ENCODE results near the gene PURB. TPM values are rescaled to one million over a fixed set of nuclear protein-coding genes. Genes with fewer than 3 reads are reported as not detected.
"Not testable (repeated sequence)": the region's sequence is repeated elsewhere in the genome, so short reads cannot be mapped to it uniquely, and the experiment has no call there.

The PURB gene
- total and polyA plus RNA-seq, 3 donors from 2014 or later, result 14.7 to 23.9 (median 22.4) TPM

DNA sequence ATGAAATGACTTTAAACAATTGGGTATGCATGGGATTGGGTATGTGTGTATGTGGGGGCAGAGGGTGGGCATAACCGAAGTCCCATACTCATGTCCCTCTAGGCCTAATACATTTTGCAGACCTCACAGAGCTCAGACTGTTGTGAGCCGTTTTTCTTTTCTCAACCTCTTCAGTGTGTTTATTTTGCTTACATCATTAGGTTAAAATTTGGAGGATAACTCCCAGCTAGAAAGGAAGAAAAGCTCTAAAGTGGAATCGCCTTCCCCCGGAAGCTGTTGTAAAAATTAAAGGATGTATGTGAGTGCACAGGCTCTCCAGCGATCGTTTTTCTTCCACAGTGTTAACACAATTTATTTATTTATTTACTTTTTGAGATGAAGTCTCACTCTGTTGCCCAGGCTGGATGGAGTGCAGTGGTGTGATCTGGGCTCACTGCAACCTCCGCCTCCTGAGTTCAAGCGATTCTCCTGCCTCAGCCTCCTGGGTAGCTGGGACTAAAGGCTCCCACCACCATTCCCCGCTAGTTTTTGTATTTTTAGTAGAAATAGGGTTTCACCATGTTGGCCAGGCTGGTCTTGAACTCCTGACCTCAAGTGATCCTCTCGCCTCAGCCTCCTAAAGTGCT lies 36.0 kb downstream of the PURB start:
- Histone ChIP-seq H3K36me3 (ENCODE audit: low read depth, missing control alignments) (no peaks in the 10 kb centered on the region), H3K27me3 (no peaks in the 10 kb centered on the region), H3K27ac (peak overlapping the region in 1 of 2 donors; percentile 84), H3K9me3 (no peaks in the 10 kb centered on the region), H3K4me1 (no peaks in the 10 kb centered on the region), H3K4me3 (no peak overlapping the region)
- TF ChIP-seq, protein P1, sequence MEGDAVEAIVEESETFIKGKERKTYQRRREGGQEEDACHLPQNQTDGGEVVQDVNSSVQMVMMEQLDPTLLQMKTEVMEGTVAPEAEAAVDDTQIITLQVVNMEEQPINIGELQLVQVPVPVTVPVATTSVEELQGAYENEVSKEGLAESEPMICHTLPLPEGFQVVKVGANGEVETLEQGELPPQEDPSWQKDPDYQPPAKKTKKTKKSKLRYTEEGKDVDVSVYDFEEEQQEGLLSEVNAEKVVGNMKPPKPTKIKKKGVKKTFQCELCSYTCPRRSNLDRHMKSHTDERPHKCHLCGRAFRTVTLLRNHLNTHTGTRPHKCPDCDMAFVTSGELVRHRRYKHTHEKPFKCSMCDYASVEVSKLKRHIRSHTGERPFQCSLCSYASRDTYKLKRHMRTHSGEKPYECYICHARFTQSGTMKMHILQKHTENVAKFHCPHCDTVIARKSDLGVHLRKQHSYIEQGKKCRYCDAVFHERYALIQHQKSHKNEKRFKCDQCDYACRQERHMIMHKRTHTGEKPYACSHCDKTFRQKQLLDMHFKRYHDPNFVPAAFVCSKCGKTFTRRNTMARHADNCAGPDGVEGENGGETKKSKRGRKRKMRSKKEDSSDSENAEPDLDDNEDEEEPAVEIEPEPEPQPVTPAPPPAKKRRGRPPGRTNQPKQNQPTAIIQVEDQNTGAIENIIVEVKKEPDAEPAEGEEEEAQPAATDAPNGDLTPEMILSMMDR (IDR thresholded peaks at IDR 0.05), result no peak
- no peak for TF ChIP-seq POLR2A (IDR thresholded peaks at IDR 0.05)
- intact Hi-C loops (cut with DNase I; ENCODE audit: low total_unique reads), result loop anchor here (5.0 kb wide), 1 partner anchor 267 kb away; the partner anchor contains the start of gene TMED4
- no peak for DNase-seq
- WGBS, 2 donors, result 73% methylated on average over 10 of the region's 10 CpGs

DNA sequence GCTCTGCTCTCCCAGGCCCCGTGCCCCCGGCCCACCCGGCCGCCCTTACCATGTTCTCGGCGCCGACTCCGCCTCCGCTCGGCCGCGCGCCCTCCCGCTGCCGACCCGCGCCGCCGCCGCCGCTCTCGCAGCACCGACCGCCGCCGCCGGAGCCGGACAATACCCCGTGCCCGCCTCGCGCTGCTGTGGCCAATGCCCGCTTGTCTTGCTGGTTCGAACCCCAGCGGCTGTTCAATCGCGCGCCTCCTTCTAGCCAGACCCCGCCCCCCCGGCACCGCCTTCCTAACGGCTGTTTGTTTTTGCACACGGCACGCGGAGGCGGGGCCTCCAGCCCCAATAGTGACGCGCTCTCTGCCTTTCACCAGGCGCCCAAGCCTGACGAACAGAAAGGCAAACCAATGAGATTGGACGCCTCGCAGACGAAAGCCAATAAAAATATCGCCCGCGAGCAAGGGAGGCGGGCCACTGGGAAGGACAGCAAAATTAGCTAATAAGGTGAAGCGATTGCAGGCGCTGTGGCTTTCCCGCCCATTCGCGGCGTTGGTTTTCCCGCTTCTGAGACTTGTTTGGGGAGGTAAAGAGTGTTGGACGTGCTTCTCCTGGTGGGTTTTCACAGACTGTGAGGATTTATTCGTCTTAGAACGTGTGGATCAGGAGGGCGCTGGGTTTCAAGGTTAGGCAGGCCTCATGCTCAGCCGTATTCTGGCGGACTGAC lies 37.3 kb downstream of the PURB start, which contains the start of gene H2AZ2:
TSS of gene H2AZ2 (minus strand) at position 168 of the 715 bp plus-strand sequence. CDS start at position 52, 116 bp downstream.
- H3K27me3 ChIP-seq, result no peaks in the 10 kb centered on the region
- H3K4me3 ChIP-seq, result peak within 1 kb of the TSS; percentile 69 to 84
- DNase-seq, result peak; percentile 100
- WGBS, 2 donors, result 0% methylated on average over 42 to 54 of the region's 70 CpGs
- H3K9me3 ChIP-seq, result no peaks in the 10 kb centered on the region
- peak; percentile 82 for TF ChIP-seq POLR2A (IDR thresholded peaks at IDR 0.05)
- TF ChIP-seq, protein P1 (IDR thresholded peaks at IDR 0.05), result no peak
- intact Hi-C loops (cut with DNase I; ENCODE audit: low total_unique reads), result loop anchor here (5.0 kb wide), 1 partner anchor 266 kb away; the partner anchor contains the start of gene TMED4
- H3K4me1 ChIP-seq, result no peaks in the 10 kb centered on the region
- H3K36me3 ChIP-seq (ENCODE audit: low read depth, missing control alignments), result no peaks in the 10 kb centered on the region
- peak within 1 kb of the TSS; percentile 84 to 98 for H3K27ac ChIP-seq

DNA sequence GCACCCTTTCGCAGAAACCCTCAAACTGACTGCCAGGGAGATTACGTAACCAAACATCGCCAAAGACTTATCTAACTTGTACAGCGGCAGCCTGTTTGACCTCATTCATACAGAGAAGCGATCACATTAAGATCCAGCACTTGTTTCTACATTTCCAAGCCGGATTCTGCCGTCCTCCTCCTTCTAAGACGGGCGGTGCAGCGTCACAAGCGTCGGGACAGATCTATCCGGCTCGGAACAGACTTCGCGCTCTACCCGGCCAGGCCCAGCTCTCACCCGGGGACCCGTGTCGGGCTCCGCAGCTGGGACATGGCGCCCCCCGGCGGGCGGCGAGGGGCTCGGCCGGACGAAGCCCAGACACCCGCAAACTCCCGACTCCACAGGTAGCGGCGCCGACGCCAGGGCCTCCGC lies 37.8 kb downstream of the PURB start:
- H3K9me3 ChIP-seq, result no peaks in the 10 kb centered on the region
- peak; percentile 91 for DNase-seq
- H3K27ac ChIP-seq, result peak overlapping the region; percentile 54 to 98
- no peaks in the 10 kb centered on the region for H3K4me1 ChIP-seq
- 0 to 1% methylated on average over 24 to 36 of the region's 36 CpGs for WGBS, 2 donors
- no peaks in the 10 kb centered on the region for H3K36me3 ChIP-seq (ENCODE audit: low read depth, missing control alignments)
- TF ChIP-seq, protein P1 (IDR thresholded peaks at IDR 0.05), result peak; percentile 87 to 90 (median 87)
- no peak for TF ChIP-seq POLR2A (IDR thresholded peaks at IDR 0.05)
- peak overlapping the region; percentile 59 to 84 for H3K4me3 ChIP-seq
- no peaks in the 10 kb centered on the region for H3K27me3 ChIP-seq
- intact Hi-C loops (cut with DNase I; ENCODE audit: low total_unique reads), result loop anchor here (5.0 kb wide), 1 partner anchor 265 kb away; the partner anchor contains the start of gene TMED4

DNA sequence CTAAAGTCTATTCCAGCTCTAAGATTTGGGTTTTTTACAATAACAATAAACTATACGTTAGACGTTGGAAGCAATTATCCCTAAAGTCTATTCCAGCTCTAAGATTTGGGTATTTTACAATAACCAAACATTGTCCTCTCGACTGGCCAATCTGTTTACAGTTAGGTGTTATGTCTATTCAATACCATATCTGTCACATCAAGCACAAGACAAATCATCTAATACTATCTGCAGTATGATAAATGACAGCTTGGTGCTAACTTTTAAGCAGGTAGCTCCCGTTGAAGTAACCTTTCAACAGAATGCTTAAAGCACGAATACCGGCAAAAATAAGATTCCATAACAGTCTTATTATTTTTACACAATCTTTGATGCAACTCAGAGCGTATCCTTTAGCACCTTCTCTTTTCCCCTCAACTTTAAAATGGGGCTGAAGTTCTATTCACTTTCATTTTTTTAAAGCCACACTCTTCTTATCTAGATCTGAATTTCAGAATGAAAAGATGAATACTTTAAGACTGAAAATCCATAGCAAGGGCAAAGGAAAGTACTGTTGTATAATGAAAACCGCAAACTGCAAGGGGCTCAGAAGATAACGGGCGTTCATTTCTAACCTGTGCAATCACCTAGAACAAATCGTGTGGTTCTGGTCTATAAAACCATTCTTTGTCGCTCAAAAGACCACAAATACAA lies 38.4 kb downstream of the PURB start:
- 0% methylated on average over 12 of the region's 12 CpGs for WGBS, 2 donors
- Histone ChIP-seq H3K4me1 (no peaks in the 10 kb centered on the region), H3K36me3 (ENCODE audit: low read depth, missing control alignments) (no peaks in the 10 kb centered on the region), H3K27me3 (no peaks in the 10 kb centered on the region), H3K9me3 (no peaks in the 10 kb centered on the region), H3K4me3 (peak overlapping the region; percentile 59 to 84), H3K27ac (peak overlapping the region; percentile 54 to 98)
- TF ChIP-seq, protein P1 (IDR thresholded peaks at IDR 0.05), result no peak
- no peak for TF ChIP-seq POLR2A (IDR thresholded peaks at IDR 0.05)
- intact Hi-C loops (cut with DNase I; ENCODE audit: low total_unique reads), result loop anchor here (5.0 kb wide), 1 partner anchor 265 kb away; the partner anchor contains the start of gene TMED4
- no peak for DNase-seq

DNA sequence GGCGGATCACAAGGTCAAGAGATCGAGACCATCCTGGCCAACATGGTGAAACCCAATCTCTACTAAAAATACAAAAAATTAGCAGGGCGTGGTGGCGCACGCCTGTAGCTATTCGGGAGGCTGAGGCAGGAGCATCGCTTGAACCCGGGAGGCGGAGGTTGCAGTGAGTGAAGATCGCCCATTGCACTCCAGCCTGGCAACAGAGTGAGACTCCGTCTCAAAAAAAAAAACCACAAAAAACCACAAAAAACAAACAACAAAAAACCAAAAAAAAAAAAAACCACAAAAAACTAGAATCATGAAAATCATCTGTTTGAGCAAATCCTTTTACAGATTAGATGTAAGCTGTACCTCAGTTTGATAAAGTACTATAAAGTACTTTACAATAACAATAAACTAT lies 38.9 kb downstream of the PURB start:
- intact Hi-C loops (cut with DNase I; ENCODE audit: low total_unique reads), result loop anchor here (5.0 kb wide), 1 partner anchor 264 kb away; the partner anchor contains the start of gene TMED4
- 22 to 26% methylated on average over 11 of the region's 11 CpGs for WGBS, 2 donors
- not testable (repeated sequence) for H3K27me3 ChIP-seq; DNase-seq; H3K9me3 ChIP-seq; H3K36me3 ChIP-seq (ENCODE audit: low read depth, missing control alignments); H3K4me1 ChIP-seq
- peak overlapping the region in 1 of 2 donors; percentile 98 for H3K27ac ChIP-seq
- H3K4me3 ChIP-seq, result peak overlapping the region in 1 of 2 donors; percentile 84
